DMS79 (cell line): ENCODE measurements around the gene FBXO31.
"Not testable (repeated sequence)": the region's sequence is repeated elsewhere in the genome, so short reads cannot be mapped to it uniquely, and the experiment has no call there.

Source experiments
- DNase-seq: peaks from one replicate; lab custom pipeline; 2025; lab: John Stamatoyannopoulos, UW

The FBXO31 gene

GRCh38 chr16:87384162-87384874, 742 bp upstream of the FBXO31 start:
- DNase-seq = no peak

GRCh38 chr16:87382023-87382785, 1.4 kb downstream of the FBXO31 start:
- DNase-seq = no peak

GRCh38 chr16:87380881-87381280, 2.7 kb downstream of the FBXO31 start:
- no peak for DNase-seq

- no peak for DNase-seq
Measured at GRCh38 chr16:87380403-87380802, 3.2 kb downstream of the FBXO31 start.

- not testable (repeated sequence) for DNase-seq
Measured at GRCh38 chr16:87379312-87379752, 4.2 kb downstream of the FBXO31 start.

- no peak for DNase-seq
Measured at GRCh38 chr16:87376660-87377059, 6.9 kb downstream of the FBXO31 start.

GRCh38 chr16:87375426-87376135, 8.0 kb downstream of the FBXO31 start:
- no peak for DNase-seq

- no peak for DNase-seq
Measured at GRCh38 chr16:87374313-87374712, 9.3 kb downstream of the FBXO31 start.

GRCh38 chr16:87372305-87372704, 11.3 kb downstream of the FBXO31 start:
- DNase-seq = no peak

GRCh38 chr16:87371261-87371866, 12.2 kb downstream of the FBXO31 start:
- DNase-seq = no peak

GRCh38 chr16:87369796-87370719, 13.5 kb downstream of the FBXO31 start:
- DNase-seq = no peak

- DNase-seq = no peak
Measured at GRCh38 chr16:87369117-87369765, 14.3 kb downstream of the FBXO31 start.

- DNase-seq = no peak
Measured at GRCh38 chr16:87368029-87368770, 15.4 kb downstream of the FBXO31 start.

GRCh38 chr16:87367529-87367928, 16.0 kb downstream of the FBXO31 start:
- no peak for DNase-seq

- no peak for DNase-seq
Measured at GRCh38 chr16:87366930-87367329, 16.6 kb downstream of the FBXO31 start.

GRCh38 chr16:87366288-87366687, 17.3 kb downstream of the FBXO31 start:
- no peak for DNase-seq

- no peak for DNase-seq
Measured at GRCh38 chr16:87365021-87365713, 18.4 kb downstream of the FBXO31 start.

GRCh38 chr16:87363771-87364455, 19.7 kb downstream of the FBXO31 start:
- DNase-seq = no peak
